Astrocyte of the spinal cord (primary cell): Measurements from ENCODE around the gene HRC.

ENCODE experiments used
- DNase-seq: peaks from one replicate; pipeline ENCODE4 v3.0.0; 2011; ENCODE audit warnings: low read depth, low spot score
- H3K4me3 ChIP-seq: 2 replicates; pipeline ENCODE4 v1.5.1; 2011; ENCODE audit warnings: low read depth, mild to moderate bottlenecking, low read length, moderate library complexity
- in situ Hi-C: cut with HindIII; loops from 2 replicates; pipeline ENCODE4 v1.10.0; 2017; ENCODE audit warnings: low sequenced_read_pairs
- TF ChIP-seq, protein P1 (sequence below): IDR thresholded peaks from 2 replicates; pipeline ENCODE4 v1.5.1; 2012; ENCODE audit warnings: low read depth, mild to moderate bottlenecking, low read length, inconsistent platforms

The HRC gene

DNA sequence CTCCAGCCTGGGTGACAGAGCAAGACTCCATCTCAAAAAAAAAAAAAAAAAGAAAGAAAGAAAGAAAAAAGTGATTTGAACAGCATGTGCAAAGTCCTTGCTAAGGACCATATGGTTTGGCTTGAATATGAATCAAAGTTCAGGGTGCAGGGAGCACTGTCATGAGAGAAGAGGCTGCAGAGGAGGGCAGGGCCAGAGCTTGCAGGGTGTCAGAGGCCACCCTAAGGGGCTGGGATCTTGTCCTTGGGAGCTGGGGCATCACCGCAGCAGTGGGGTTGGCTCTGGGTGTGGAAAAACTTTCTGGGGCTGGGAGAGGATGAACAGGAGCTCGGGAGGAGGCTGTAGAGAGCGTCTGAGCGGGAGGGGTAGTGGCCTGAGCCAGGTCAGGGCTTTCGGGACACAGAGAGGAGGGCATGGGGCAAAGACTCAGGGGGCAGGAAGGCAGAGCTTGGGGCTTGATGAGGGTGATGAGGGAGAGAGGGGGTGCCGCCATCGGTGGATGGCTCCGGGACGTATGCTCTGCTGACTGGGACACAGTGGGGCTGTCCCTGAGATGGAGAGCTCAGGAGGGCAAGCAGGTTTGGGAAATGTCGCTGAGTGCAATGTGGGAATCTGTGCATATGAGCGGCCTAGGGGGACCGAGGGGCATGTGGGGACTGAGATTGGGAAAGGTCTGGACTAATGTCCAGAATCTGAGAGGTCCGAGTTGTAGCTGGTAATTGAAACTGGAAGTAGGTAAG, 5.4 kb upstream of the HRC start:
- DNase-seq: no peak
- TF ChIP-seq, protein P1, sequence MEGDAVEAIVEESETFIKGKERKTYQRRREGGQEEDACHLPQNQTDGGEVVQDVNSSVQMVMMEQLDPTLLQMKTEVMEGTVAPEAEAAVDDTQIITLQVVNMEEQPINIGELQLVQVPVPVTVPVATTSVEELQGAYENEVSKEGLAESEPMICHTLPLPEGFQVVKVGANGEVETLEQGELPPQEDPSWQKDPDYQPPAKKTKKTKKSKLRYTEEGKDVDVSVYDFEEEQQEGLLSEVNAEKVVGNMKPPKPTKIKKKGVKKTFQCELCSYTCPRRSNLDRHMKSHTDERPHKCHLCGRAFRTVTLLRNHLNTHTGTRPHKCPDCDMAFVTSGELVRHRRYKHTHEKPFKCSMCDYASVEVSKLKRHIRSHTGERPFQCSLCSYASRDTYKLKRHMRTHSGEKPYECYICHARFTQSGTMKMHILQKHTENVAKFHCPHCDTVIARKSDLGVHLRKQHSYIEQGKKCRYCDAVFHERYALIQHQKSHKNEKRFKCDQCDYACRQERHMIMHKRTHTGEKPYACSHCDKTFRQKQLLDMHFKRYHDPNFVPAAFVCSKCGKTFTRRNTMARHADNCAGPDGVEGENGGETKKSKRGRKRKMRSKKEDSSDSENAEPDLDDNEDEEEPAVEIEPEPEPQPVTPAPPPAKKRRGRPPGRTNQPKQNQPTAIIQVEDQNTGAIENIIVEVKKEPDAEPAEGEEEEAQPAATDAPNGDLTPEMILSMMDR: no peak
- in situ Hi-C loops: no loop called here
- H3K4me3 ChIP-seq: no peak overlapping the region

DNA sequence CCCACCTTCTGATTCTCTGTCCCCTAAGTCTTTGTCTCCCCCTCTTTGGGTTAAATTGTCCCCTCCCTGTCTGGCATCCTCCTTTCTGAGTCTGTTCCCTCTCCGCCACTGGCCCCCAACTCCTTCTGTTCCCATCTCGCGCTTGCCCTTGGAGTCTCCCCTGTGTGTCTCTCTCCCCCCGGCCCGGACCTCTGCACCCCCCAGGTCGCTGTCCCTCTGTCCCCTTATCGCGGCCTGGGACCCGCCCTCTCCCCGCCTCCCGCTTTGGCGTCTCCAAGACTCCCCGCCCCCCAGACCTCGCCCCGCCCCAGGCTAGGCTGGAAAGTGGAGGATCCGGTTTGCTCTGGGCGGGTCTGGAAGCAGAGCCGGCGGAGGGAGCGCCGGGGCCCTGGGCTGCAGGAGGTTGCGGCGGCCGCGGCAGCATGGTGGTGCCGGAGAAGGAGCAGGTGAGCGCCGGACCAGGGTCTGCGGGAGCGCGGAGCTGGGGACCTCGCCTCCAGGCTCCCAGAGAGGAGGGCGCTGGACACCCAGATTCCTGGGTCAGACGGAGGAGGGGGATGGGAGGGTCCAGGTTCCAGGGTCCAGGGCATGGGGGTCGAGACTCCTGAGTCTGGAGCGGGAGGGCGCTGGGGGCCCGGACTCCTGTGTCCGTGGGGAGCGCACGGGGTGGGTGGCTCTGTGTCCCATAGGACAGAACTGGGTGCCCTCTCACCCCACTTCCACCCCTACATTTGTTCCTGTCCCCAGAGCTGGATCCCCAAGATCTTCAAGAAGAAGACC, 2.4 kb upstream of the HRC start, which contains the start of gene TRPM4:
TSS of gene TRPM4 (plus strand) at position 348 of the 780 bp plus-strand sequence. CDS start at position 423, 75 bp downstream.
- H3K4me3 ChIP-seq: peak within 1 kb of the TSS; percentile 66
- TF ChIP-seq, protein P1: no peak

DNA sequence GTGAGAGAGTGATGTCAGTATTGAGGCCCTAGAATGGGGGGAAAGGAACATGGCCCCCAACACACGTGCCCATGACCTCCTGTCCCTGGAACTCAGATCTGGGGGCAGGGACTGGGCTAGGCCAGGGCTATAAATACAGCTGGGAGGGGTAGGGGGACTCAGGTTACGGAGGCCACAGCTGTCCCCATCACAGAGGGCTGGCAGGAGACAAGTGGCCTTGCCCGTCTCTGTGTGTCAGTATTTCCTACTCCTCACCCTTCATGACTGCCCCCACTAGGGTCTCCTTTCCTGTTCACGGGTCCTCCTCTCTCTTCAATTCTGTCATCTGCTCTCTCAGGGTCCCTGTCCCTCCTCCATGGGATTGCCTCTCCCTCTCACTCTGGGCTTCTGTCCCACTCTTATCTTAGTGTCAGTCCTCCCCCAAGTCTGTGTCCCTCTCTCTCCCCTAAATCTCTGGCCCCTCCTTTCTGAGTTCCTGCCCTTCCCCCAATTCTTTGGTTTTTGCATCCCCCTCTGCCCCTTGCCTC, 687 bp upstream of the HRC start:
- H3K4me3 ChIP-seq: no peak overlapping the region
- DNase-seq: no peak
- in situ Hi-C loops: no loop called here
- TF ChIP-seq, protein P1: no peak

More for the DNA sequence above, 2.4 kb upstream of the HRC start, which contains the start of gene TRPM4:
- peak; percentile 72 for DNase-seq
- in situ Hi-C loops: no loop called here

DNA sequence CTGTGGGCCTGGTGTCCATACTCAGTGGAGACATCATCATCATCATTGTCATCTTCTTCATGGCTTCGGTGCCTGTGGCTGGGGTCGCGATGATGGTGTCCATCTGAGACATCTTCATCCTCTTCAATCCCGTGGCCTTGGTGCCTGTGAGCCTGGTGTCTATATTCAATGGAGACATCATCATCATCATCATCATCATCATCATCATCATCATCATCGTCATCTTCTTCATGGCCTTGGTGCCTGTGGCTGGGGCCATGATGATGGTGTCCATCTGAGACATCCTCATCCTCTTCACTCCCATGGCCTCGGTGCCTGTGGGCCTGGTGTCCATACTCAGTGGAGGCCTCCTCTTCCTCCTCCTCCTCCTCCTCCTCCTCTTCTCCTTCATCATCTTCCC, 917 bp downstream of the HRC start:
- no peak for DNase-seq
- in situ Hi-C loops: no loop called here
- TF ChIP-seq, protein P1: no peak
- H3K4me3 ChIP-seq: no peak overlapping the region

DNA sequence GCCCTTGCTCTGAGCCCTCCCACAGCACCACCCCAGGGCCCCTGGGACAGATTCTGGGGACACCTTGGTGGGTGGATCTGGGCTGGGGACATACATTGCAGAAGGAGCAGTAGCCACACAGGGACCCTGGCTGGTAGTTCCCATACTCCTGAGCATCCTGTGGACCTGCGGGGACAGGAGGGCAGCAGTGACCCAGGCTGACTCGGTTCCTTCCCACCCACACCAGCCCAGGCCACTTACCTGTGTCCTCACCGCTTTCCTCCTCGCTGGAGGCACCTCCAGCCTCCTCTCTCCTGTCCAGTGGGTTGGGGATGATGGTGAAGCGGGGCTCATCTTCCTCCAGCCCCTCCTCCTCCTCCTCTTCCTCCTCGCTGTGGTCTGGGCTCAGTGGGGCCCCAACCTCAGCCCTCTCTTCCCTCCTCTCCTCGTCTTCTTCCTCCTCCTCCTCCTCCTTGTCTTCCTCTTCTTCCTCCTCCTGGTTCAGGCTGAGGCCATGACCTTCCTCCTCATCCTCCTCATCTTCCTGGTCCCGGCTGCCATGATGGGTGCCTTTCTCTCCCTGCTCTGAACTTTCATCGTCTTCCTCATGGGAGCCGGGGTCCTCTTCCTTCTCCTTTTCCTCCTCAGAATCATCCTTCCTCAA, 1.9 kb downstream of the HRC start:
- in situ Hi-C loops: no loop called here
- no peak overlapping the region for H3K4me3 ChIP-seq
- TF ChIP-seq, protein P1: no peak
- DNase-seq: no peak

DNA sequence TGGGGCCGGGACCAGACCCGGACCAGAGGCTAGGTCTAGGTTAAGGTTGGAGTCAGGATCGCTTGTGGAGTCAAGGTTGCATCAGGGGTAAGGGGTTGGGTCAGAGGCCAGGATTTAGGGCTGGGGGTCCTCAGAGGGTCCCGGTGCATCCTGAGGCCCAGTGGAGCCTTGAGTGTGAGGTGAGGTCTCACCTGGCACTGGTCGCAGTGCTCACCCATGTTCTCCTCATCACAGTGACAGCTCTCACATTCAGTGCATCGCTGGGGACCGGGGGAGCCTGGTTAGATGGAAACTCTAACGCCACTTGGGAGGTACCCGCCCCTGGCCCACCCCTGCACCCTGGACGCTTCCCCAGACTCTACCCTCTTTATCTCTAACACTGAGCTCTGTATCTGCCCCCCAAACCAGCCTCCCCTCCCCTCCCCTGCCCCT, 3.1 kb downstream of the HRC start:
- H3K4me3 ChIP-seq: no peak overlapping the region
- TF ChIP-seq, protein P1: no peak
- in situ Hi-C loops: no loop called here
- no peak for DNase-seq
